Fibroblast of peridontal ligament (primary cell): ENCODE results near the gene PPA1.
A peak's percentile ranks its signal among the peaks of the same experiment; 100 is the strongest.
"Not testable (repeated sequence)": the region's sequence is repeated elsewhere in the genome, so short reads cannot be mapped to it uniquely, and the experiment has no call there.

Experiments used
- DNase-seq: peaks from one replicate; pipeline ENCODE4 v3.0.0-alpha.2; 2010; ENCODE audit errors: extremely low read depth

The PPA1 gene

GRCh38 chr10:70254778-70255328 is 21.6 kb upstream of the PPA1 start:
- DNase-seq = no peak

- DNase-seq = no peak
These were observed 20.9 kb upstream of the PPA1 start for GRCh38 chr10:70253878-70254765.

GRCh38 chr10:70250961-70251680 is 17.9 kb upstream of the PPA1 start:
- DNase-seq = no peak

GRCh38 chr10:70247360-70247759 is 14.1 kb upstream of the PPA1 start:
- DNase-seq = no peak

- DNase-seq = no peak
These were observed 7.9 kb upstream of the PPA1 start for GRCh38 chr10:70241081-70241480.

- not testable (repeated sequence) for DNase-seq
These were observed 6.8 kb upstream of the PPA1 start for GRCh38 chr10:70239986-70240385.

GRCh38 chr10:70239077-70239976 is 6.1 kb upstream of the PPA1 start:
- not testable (repeated sequence) for DNase-seq

- not testable (repeated sequence) for DNase-seq
These were observed 4.8 kb upstream of the PPA1 start for GRCh38 chr10:70237958-70238536.

- DNase-seq = peak; percentile 96
These were observed 1.6 kb upstream of the PPA1 start for GRCh38 chr10:70234668-70235447.

GRCh38 chr10:70233939-70234300 is 691 bp upstream of the PPA1 start:
- DNase-seq = no peak

- DNase-seq = no peak
These were observed 445 bp downstream of the PPA1 start for GRCh38 chr10:70232859-70233108.

GRCh38 chr10:70232155-70232858 is 922 bp downstream of the PPA1 start:
- DNase-seq = peak; percentile 57

- no peak for DNase-seq
These were observed 4.7 kb downstream of the PPA1 start for GRCh38 chr10:70228491-70228890.

GRCh38 chr10:70227548-70228320 is 5.5 kb downstream of the PPA1 start:
- no peak for DNase-seq

GRCh38 chr10:70223728-70224127 is 9.5 kb downstream of the PPA1 start:
- peak; percentile 40 for DNase-seq

GRCh38 chr10:70222811-70223447 is 10.3 kb downstream of the PPA1 start:
- DNase-seq = not testable (repeated sequence)

- DNase-seq = no peak
These were observed 10.9 kb downstream of the PPA1 start for GRCh38 chr10:70222340-70222794.

- DNase-seq = no peak
These were observed 12.2 kb downstream of the PPA1 start for GRCh38 chr10:70221030-70221429.

- peak; percentile 25 for DNase-seq
These were observed 20.4 kb downstream of the PPA1 start for GRCh38 chr10:70212879-70213278.
